Measurements from ENCODE around the gene NCOA1.

GRCh38 chr2:24682304-24682703 is 191.2 kb downstream of the NCOA1 start:
- no peak for TF ChIP-seq POLR2A (IDR thresholded peaks at IDR 0.05; ENCODE audit: low read length)
- TF ChIP-seq GATA1 (IDR thresholded peaks at IDR 0.05; ENCODE audit: low read depth, low read length) = no peak
